HepG2 (cell line): ENCODE measurements around the gene RUNX2. TPM values are rescaled to one million over a fixed set of nuclear protein-coding genes. Genes with fewer than 3 reads are reported as not detected.

Source experiments
- ATAC-seq: fragments of 200-7000 bp; cut with Tn5 transposase; 3 replicates; pipeline ENCODE4 v1.9.1; 2020; ENCODE audit warnings: mild to moderate bottlenecking, moderate library complexity
- BruUV-seq: library from RNA; stranded (reverse); fragments of 400-500 nt; replicated peaks from 2 replicates; lab custom pipeline; 2021; lab: Mats Ljungman, UMichigan
- CTCF ChIA-PET: fragments of 300-600 bp; formaldehyde crosslinking; extraction: SDS; loops from one replicate; lab custom pipeline; 2021; ENCODE audit warnings: low total read pairs, inconsistent platforms, low intra/inter-chr PET ratio; lab: Yijun Ruan, JAX
- POLR2A ChIA-PET: fragments of 350-600 bp; sonication (Branson Sonifier 250); formaldehyde crosslinking; loops from one replicate; lab custom pipeline; 2020; ENCODE audit warnings: antibody characterized with exemption, inconsistent platforms; lab: Yijun Ruan, JAX
- DNase-seq: peaks from one replicate; pipeline ENCODE4 v3.0.0-alpha.2; 2015; ENCODE audit warnings: low spot score
- FAIRE-seq: peaks from 3 replicates; lab custom pipeline; 2011; peaks lifted over from hg19 to GRCh38; lab: Jason Lieb, UNC
- H2AFZ ChIP-seq: one replicate; pipeline ENCODE4 v1.6.1; 2011; ENCODE audit warnings: low read length, inconsistent platforms
- H3K27ac ChIP-seq: fragments of 300-600 bp; 3 replicates; pipeline ENCODE4 v1.8.0; 2011; ENCODE audit warnings: mixed run types, mild to moderate bottlenecking, mixed read lengths, low read length, inconsistent platforms; ENCODE audit not compliant: insufficient read depth; ENCODE audit errors: extremely low read length
- H3K27me3 ChIP-seq, 2 experiments: fragments of 200-600 bp in 1 of 2; 2 replicates in 1 of 2; 3 replicates in 1 of 2; pipeline versions ENCODE4 v1.6.0 to v1.8.0; 2011; ENCODE audit warnings: low read length in 2 of 2, mild to moderate bottlenecking in 2 of 2, moderate library complexity in 2 of 2, inconsistent platforms in 1 of 2; ENCODE audit not compliant: insufficient read depth in 2 of 2, control insufficient read depth in 1 of 2
- H3K36me3 ChIP-seq, 2 experiments: fragments of 200-600 bp in 1 of 2; replicated peaks in 1 of 2; 2 replicates in 1 of 2; 3 replicates in 1 of 2; pipeline versions ENCODE4 v1.5.1 to v1.8.0; 2011; ENCODE audit warnings: low read length in 2 of 2, inconsistent platforms in 1 of 2; ENCODE audit not compliant: insufficient read depth in 2 of 2, control insufficient read depth in 1 of 2
- H3K4me1 ChIP-seq: 2 replicates; pipeline ENCODE4 v1.5.1; 2012; ENCODE audit warnings: low read length, inconsistent platforms; ENCODE audit not compliant: insufficient read depth
- H3K4me2 ChIP-seq: 2 replicates; pipeline ENCODE4 v1.6.0; 2011; ENCODE audit warnings: low read depth, low read length, inconsistent platforms
- H3K4me3 ChIP-seq, 3 experiments: fragments of 200-600 bp in 1 of 3; sonication (generic), shearing (Covaris generic) in 1 of 3; replicated peaks in 1 of 3; 2 replicates each; pipeline ENCODE4 v1.5.1; 2011 to 2016; ENCODE audit warnings: low read length in 3 of 3, inconsistent platforms in 2 of 3, low read depth in 2 of 3, mild to moderate bottlenecking in 2 of 3, control low read depth in 1 of 3, mixed read lengths in 1 of 3; ENCODE audit not compliant: insufficient read depth in 1 of 3
- H3K79me2 ChIP-seq: one replicate; pipeline ENCODE4 v1.6.1; 2011; ENCODE audit warnings: low read length, inconsistent platforms; ENCODE audit not compliant: insufficient read depth
- H3K9ac ChIP-seq: 2 replicates; pipeline ENCODE4 v1.6.0; 2011; ENCODE audit warnings: mild to moderate bottlenecking, low read depth, low read length, inconsistent platforms; ENCODE audit not compliant: insufficient read depth
- H3K9me3 ChIP-seq: 2 replicates; pipeline ENCODE4 v1.5.1; 2012; ENCODE audit warnings: mild to moderate bottlenecking, low read length
- H4K20me1 ChIP-seq: 2 replicates; pipeline ENCODE4 v1.6.0; 2011; ENCODE audit warnings: inconsistent platforms, mild to moderate bottlenecking, low read length, moderate library complexity; ENCODE audit not compliant: insufficient read depth
- EZH2 ChIP-seq: conservative IDR thresholded peaks from 2 replicates; pipeline ENCODE4 v1.6.1; 2012; ENCODE audit warnings: mild to moderate bottlenecking, low read depth, low read length, moderate library complexity
- IKZF5 ChIP-seq: IDR thresholded peaks from 2 replicates; pipeline ENCODE4 v1.6.1; 2018; ENCODE audit warnings: missing genetic modification reagents, mild to moderate bottlenecking, missing compliant biosample characterization
- ISL2 ChIP-seq: sonication (generic); formaldehyde crosslinking; IDR thresholded peaks from 2 replicates; pipeline ENCODE4 v1.5.0; 2020; ENCODE audit warnings: missing genetic modification reagents
- ZNF761 ChIP-seq: sonication (generic); formaldehyde crosslinking; conservative IDR thresholded peaks from 2 replicates; pipeline ENCODE4 v1.4.0; 2020; ENCODE audit warnings: mild to moderate bottlenecking, missing genetic modification reagents
- ZSCAN22 ChIP-seq: sonication (generic); formaldehyde crosslinking; IDR thresholded peaks from 2 replicates; pipeline ENCODE4 v1.4.0; 2020; ENCODE audit warnings: mild to moderate bottlenecking, missing genetic modification reagents
- WGBS: methylation state at CpG from one replicate; pipeline ENCODE4 v1.1.6; 2017; ENCODE audit warnings: low lambda C conversion rate; 5-methylcytosine and 5-hydroxymethylcytosine counted together
- in situ Hi-C: cut with HindIII; loops from 2 replicates; pipeline ENCODE4 v1.10.0; 2017; ENCODE audit warnings: low pct_unique_long_range_greater_than_20kb; ENCODE audit not compliant: extremely low pct_ligation_motif_present
- intact Hi-C: fragments of 100-400 bp; cut with micrococcal nuclease; formaldehyde crosslinking; loops from one replicate; pipeline ENCODE4 v1.10.0; 2022; ENCODE audit not compliant: unreplicated experiment
- polyA plus RNA-seq, 8 experiments: library from polyadenylated mRNA; depleted of rRNA in 3 of 8; stranded (reverse) in 7 of 8; unstranded in 1 of 8; fragments of >200 nt; fragmentation: Illumina TruSeq in 4 of 8; extraction: Trizol in 4 of 8; gene quantifications; 2 replicates each; pipeline versions ENCODE4 v1.2.1 to v1.2.3, GENCODE V29; 2011 to 2016; ENCODE audit warnings: low read depth in 4 of 8, missing spikeins in 1 of 8, mixed read lengths in 1 of 8; ENCODE audit not compliant: insufficient read depth in 1 of 8
- total RNA-seq, 5 experiments: library from RNA; depleted of rRNA; stranded (reverse); fragments of >200 nt; fragmentation: Illumina TruSeq; extraction: Trizol; gene quantifications; 2 replicates each; pipeline ENCODE4 v1.2.3, GENCODE V29; 2016; ENCODE audit warnings: low read depth in 1 of 5

Gene RUNX2
- total and polyA plus RNA-seq, 2 of the 13 experiments (the other 11 are each of a cell fraction or from before 2014, with no cell fraction given) = not detected

DNA sequence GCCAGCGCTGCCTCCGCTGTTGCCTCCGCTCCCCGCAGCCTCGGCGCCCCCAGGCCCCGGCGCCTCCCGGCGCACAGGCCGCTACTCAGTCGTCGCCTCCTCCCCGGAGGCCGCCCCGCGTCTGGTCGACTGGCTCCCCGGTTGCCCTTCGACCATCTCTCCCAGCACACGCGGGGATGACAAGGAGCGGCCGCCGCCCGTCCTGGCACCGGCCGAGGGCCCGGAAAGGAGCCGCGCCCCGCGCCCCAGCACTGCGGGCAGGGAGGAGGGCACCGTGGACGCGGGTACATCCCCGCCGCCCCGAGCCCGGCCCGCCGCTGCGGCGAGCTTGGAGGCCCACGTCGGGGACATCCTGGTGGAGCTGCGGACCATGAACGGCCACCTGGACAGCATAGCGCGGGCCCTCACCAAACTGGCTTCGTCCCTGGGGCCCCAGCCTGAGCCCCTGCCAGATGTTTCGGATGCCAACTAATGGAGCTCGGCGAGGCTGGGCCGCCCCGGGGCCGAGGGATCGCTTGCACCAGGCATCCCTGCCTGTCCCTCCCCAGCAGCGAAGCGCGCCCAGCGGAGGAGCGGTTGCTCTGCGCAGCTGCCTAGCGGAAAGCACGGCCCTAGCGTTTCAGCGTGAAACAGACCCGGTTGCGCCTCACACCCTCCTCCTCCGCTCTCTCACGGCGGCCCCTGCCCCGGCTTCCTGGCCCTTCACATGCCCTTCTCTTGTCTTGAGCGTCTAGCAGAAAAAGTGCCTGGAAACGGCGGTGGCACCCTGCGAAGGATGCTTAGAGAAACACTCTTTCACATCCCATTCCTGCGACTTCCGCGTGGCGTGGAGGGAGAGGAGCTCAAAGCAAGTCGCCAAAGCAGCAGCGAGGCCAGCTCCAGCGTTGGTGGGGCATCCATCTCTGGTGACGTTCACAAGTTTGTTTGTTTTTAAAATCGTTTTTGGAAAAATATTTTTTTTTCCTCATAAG, 335.4 kb downstream of the RUNX2 start:
- H3K9me3 ChIP-seq = no peaks in the 10 kb centered on the region
- BruUV-seq = no TSS peak
- H4K20me1 ChIP-seq = no peaks in the 10 kb centered on the region
- H2AFZ ChIP-seq = no peak overlapping the region
- WGBS = 42% methylated on average over 72 of the region's 88 CpGs
- H3K4me2 ChIP-seq = no peak overlapping the region
- FAIRE-seq (no peak), ATAC-seq (peak; percentile 20; the same call in 2 of the 3 replicates), DNase-seq (no peak)
- in situ Hi-C loops (no loop called here), intact Hi-C loops (no loop called here)
- H3K4me1 ChIP-seq = no peaks in the 10 kb centered on the region
- POLR2A ChIA-PET = no interaction called here
- no peaks in the 10 kb centered on the region for H3K79me2 ChIP-seq
- no peak overlapping the region for H3K27ac ChIP-seq
- H3K27me3 ChIP-seq = peaks cover 8 to 37% of the 10 kb centered on the region in 2 experiments
- TF ChIP-seq EZH2 (0 out of 2 replicates have a peak, but pooled peaks have one; percentile 22), IKZF5 (CRISPR knock-in tag) (no peak)
- no peaks in the 10 kb centered on the region for H3K36me3 ChIP-seq
- H3K4me3 ChIP-seq = no peak overlapping the region
- CTCF ChIA-PET = no interaction called here
- H3K9ac ChIP-seq = no peak overlapping the region

- no peaks in the 10 kb centered on the region for H3K4me1 ChIP-seq
- H3K79me2 ChIP-seq = no peaks in the 10 kb centered on the region
- ChIA-PET CTCF (no interaction called here), POLR2A (no interaction called here)
- ATAC-seq (no peak), FAIRE-seq (no peak), DNase-seq (no peak)
- no peak overlapping the region for H2AFZ ChIP-seq
- no peak overlapping the region for H3K4me2 ChIP-seq
- WGBS = 41% methylated on average over 6 of the region's 6 CpGs
- no peak overlapping the region for H3K4me3 ChIP-seq
- intact Hi-C loops = no loop called here
- H3K9me3 ChIP-seq = no peaks in the 10 kb centered on the region
- no peaks in the 10 kb centered on the region for H4K20me1 ChIP-seq
- H3K9ac ChIP-seq = no peak overlapping the region
- H3K27ac ChIP-seq = no peak overlapping the region
- H3K36me3 ChIP-seq = no peaks in the 10 kb centered on the region
- in situ Hi-C loops = no loop called here
- TF ChIP-seq ISL2 (CRISPR knock-in tag) = no peak
- no peak for TF ChIP-seq ZNF761 (CRISPR knock-in tag)
- no peak for TF ChIP-seq ZSCAN22
- peaks cover 8 to 37% of the 10 kb centered on the region in 2 experiments; a peak in 4 of 5 replicates for H3K27me3 ChIP-seq
- no TSS peak for BruUV-seq
These were observed 336.6 kb downstream of the RUNX2 start for GRCh38 chr6:45664707-45665106.
